ENCODE data around the gene ECHS1. TPM values are rescaled to one million over a fixed set of nuclear protein-coding genes. Genes with fewer than 3 reads are reported as not detected.
A peak's percentile ranks its signal among the peaks of the same experiment; 100 is the strongest.

ECHS1 gene
- total and polyA plus RNA-seq, 9 of the 15 experiments (the other 6 are each of a cell fraction or from before 2014, with no cell fraction given), result 16.6 to 100 (median 68.1) TPM

DNA sequence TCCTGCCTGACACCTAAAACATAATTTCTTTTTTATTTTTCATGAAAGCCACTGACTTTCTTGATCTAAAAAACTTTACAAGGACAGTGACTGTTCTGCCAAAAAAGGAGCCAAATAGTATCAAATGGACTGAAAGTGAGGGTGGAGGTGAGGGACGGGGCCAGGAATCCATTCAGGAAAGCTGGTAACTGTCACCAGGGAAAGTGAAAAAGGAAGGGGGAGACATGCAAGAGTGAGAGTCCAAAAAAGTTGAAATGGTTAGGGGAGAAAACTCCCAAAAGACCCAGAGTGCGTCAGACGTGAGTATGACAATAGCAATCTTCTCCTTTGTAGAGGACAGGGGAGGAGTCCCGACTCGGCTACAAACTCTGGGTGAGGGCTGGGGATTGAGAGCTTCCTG is 28.9 kb downstream of the ECHS1 start (continued):
- TF ChIP-seq, protein P1, sequence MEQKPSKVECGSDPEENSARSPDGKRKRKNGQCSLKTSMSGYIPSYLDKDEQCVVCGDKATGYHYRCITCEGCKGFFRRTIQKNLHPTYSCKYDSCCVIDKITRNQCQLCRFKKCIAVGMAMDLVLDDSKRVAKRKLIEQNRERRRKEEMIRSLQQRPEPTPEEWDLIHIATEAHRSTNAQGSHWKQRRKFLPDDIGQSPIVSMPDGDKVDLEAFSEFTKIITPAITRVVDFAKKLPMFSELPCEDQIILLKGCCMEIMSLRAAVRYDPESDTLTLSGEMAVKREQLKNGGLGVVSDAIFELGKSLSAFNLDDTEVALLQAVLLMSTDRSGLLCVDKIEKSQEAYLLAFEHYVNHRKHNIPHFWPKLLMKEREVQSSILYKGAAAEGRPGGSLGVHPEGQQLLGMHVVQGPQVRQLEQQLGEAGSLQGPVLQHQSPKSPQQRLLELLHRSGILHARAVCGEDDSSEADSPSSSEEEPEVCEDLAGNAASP (IDR thresholded peaks at IDR 0.05), result no peak
- TF ChIP-seq SAFB (IDR thresholded peaks at IDR 0.05; ENCODE audit: borderline replicate concordance, low read depth, low read length) (no peak), ZSCAN32 (CRISPR knock-in tag; IDR thresholded peaks at IDR 0.05) (no peak)
- TF ChIP-seq, protein P2, sequence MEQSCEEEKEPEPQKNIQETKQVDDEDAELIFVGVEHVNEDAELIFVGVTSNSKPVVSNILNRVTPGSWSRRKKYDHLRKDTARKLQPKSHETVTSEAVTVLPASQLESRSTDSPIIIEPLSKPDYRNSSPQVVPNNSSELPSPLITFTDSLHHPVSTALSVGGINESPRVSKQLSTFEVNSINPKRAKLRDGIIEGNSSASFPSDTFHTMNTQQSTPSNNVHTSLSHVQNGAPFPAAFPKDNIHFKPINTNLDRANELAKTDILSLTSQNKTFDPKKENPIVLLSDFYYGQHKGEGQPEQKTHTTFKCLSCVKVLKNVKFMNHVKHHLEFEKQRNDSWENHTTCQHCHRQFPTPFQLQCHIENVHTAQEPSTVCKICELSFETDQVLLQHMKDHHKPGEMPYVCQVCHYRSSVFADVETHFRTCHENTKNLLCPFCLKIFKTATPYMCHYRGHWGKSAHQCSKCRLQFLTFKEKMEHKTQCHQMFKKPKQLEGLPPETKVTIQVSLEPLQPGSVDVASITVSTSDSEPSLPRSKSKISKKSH (CRISPR knock-in tag; IDR thresholded peaks at IDR 0.05), result no peak

DNA sequence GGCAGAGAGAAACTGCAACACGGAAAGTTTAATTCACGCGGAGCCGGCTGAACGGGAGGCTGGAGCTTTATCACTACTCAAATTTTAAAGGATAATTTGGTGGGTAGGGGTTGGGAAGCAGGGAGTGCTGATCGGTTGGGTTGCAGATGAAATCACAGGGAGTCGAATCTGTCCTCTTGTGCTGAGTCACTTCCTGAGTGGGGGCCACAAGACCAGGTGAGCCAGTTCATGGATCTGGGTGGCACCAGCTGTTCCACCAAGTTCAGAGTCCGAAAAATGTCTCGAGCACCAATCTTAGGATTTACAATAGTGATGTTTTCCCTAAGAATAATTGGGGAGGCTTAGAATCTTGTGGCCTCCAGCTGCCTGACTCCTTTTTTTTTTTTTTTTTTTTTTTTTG is 29.6 kb downstream of the ECHS1 start:
- in situ Hi-C loops (cut with MboI), result no loop called here
- FAIRE-seq, result no peak
- ChIA-PET POLR2A (no interaction called here), CTCF (ENCODE audit: low intra/inter-chr PET ratio) (no interaction called here)
- WGBS (ENCODE audit: insufficient coverage, low coverage, missing lambda C conversion rate), result 13% methylated on average over 9 of the region's 9 CpGs
- Histone ChIP-seq H3K4me1 (replicated peaks in 1 of 2; ENCODE audit: control insufficient read depth in 2 of 2, insufficient read depth in 2 of 2, low read length in 2 of 2) (peaks cover 9 to 22% of the 10 kb centered on the region in 2 experiments; a peak in 4 of 5 replicates), H2AFZ (ENCODE audit: low read depth, low read length) (peak overlapping the region; percentile 52; the same call in 1 of the 2 replicates), H3K9ac (ENCODE audit: insufficient read depth in 1 of 2, low read depth in 2 of 2, low read length in 2 of 2) (peak overlapping the region in 1 of 2 experiments; percentile 63; a peak in 1 of 4 replicates), H3K9me3 (replicated peaks; ENCODE audit: control insufficient read depth, insufficient read depth, low read depth, low read length) (no peaks in the 10 kb centered on the region), H3K4me2 (ENCODE audit: insufficient read depth, low read length) (peak overlapping the region; percentile 25), H3K79me2 (ENCODE audit: control insufficient read depth, insufficient read depth, low read length) (no peaks in the 10 kb centered on the region), H4K20me1 (replicated peaks; ENCODE audit: control insufficient read depth, insufficient read depth, low read length) (no peaks in the 10 kb centered on the region), H3K36me3 (ENCODE audit: control insufficient read depth, insufficient read depth, low read length) (no peaks in the 10 kb centered on the region), H3K27ac (ENCODE audit: extremely low read depth, low read depth, low read length) (no peak overlapping the region), H3K9me1 (ENCODE audit: control insufficient read depth, insufficient read depth, low read length) (no peaks in the 10 kb centered on the region), H3K27me3 (ENCODE audit: control insufficient read depth in 2 of 2, insufficient read depth in 2 of 2, low read length in 2 of 2) (no peaks in the 10 kb centered on the region; a peak in 1 of 5 replicates), H3K4me3 (no peak overlapping the region)
- no peak for DNase-seq (ENCODE audit: extremely low read depth in 1 of 4, low spot score in 3 of 4)
- peak; percentile 48 for ATAC-seq
- intact Hi-C loops (cut with micrococcal nuclease), result no loop called here
- BruUV-seq (replicated peaks), result no TSS peak
- TF ChIP-seq ELF1 (tag; IDR thresholded peaks at IDR 0.05) (no peak), NFE2L1 (tag; IDR thresholded peaks at IDR 0.05; ENCODE audit: borderline replicate concordance, low read depth) (no peak), SMARCA4 (IDR thresholded peaks at IDR 0.05) (0 out of 2 replicates have a peak, but pooled peaks have one; percentile 14), RAD51 (IDR thresholded peaks at IDR 0.05; ENCODE audit: borderline replicate concordance, low read depth) (no peak), SRSF9 (IDR thresholded peaks at IDR 0.05; ENCODE audit: borderline replicate concordance, low read depth, low read length) (no peak), ZNF316 (IDR thresholded peaks at IDR 0.05) (peak; percentile 24; the same call in 1 of the 2 replicates), ZNF324 (CRISPR knock-in tag; IDR thresholded peaks at IDR 0.05) (no peak)
- TF ChIP-seq, protein P3, sequence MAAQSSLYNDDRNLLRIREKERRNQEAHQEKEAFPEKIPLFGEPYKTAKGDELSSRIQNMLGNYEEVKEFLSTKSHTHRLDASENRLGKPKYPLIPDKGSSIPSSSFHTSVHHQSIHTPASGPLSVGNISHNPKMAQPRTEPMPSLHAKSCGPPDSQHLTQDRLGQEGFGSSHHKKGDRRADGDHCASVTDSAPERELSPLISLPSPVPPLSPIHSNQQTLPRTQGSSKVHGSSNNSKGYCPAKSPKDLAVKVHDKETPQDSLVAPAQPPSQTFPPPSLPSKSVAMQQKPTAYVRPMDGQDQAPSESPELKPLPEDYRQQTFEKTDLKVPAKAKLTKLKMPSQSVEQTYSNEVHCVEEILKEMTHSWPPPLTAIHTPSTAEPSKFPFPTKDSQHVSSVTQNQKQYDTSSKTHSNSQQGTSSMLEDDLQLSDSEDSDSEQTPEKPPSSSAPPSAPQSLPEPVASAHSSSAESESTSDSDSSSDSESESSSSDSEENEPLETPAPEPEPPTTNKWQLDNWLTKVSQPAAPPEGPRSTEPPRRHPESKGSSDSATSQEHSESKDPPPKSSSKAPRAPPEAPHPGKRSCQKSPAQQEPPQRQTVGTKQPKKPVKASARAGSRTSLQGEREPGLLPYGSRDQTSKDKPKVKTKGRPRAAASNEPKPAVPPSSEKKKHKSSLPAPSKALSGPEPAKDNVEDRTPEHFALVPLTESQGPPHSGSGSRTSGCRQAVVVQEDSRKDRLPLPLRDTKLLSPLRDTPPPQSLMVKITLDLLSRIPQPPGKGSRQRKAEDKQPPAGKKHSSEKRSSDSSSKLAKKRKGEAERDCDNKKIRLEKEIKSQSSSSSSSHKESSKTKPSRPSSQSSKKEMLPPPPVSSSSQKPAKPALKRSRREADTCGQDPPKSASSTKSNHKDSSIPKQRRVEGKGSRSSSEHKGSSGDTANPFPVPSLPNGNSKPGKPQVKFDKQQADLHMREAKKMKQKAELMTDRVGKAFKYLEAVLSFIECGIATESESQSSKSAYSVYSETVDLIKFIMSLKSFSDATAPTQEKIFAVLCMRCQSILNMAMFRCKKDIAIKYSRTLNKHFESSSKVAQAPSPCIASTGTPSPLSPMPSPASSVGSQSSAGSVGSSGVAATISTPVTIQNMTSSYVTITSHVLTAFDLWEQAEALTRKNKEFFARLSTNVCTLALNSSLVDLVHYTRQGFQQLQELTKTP (IDR thresholded peaks at IDR 0.05; ENCODE audit: low read depth in 1 of 2, partially characterized antibody in 2 of 2), result no peak
- TF ChIP-seq, protein P4, sequence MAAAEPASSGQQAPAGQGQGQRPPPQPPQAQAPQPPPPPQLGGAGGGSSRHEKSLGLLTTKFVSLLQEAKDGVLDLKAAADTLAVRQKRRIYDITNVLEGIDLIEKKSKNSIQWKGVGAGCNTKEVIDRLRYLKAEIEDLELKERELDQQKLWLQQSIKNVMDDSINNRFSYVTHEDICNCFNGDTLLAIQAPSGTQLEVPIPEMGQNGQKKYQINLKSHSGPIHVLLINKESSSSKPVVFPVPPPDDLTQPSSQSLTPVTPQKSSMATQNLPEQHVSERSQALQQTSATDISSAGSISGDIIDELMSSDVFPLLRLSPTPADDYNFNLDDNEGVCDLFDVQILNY (CRISPR knock-in tag; IDR thresholded peaks at IDR 0.05), result no peak
- TF ChIP-seq, protein P5, sequence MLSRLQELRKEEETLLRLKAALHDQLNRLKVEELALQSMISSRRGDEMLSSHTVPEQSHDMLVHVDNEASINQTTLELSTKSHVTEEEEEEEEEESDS (CRISPR knock-in tag; IDR thresholded peaks at IDR 0.05), result no peak
